ENCODE measurements around the gene TXNL4B.
A peak's percentile ranks its signal among the peaks of the same experiment; 100 is the strongest.
"Not testable (repeated sequence)": the region's sequence is repeated elsewhere in the genome, so short reads cannot be mapped to it uniquely, and the experiment has no call there.

The TXNL4B gene

GRCh38 chr16:72112452-72112792 lies 19.0 kb upstream of the TXNL4B start:
- DNase-seq (ENCODE audit: low read depth in 2 of 3, low spot score in 1 of 3) = no peak

- no peak for DNase-seq (ENCODE audit: low read depth in 2 of 3, low spot score in 1 of 3)
Measured at GRCh38 chr16:72111657-72112451, 18.4 kb upstream of the TXNL4B start.

- DNase-seq (ENCODE audit: low read depth in 2 of 3, low spot score in 1 of 3) = no peak
Measured at GRCh38 chr16:72110662-72111615, 17.5 kb upstream of the TXNL4B start.

DNA sequence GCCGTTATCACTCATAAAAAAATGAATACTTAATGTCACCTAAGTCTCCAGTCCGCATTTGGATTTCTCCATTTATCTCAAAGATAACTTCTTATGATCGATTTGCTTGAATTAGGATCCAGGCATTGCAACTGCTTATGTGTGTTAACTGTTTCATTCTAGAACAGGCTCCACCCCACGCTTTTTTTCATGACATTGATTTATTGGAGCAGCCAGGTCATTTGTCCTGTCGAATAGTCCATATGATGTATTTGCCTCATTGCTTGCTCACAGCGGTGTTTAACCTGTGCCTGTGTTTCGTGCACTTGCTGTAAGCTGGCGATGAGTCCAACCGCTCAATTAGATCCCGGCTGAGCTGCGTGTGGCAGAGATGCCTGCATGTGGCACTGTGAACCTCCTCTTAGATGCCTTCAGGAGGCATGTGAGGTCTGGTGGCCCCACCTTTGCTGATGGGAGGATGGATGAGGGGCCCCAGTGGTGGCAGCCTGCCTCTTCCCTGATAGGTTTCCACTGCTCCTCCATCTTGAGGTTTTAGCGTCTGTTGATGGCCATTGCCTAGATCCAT lies 16.6 kb upstream of the TXNL4B start:
- no peak for DNase-seq (ENCODE audit: low read depth in 2 of 3, low spot score in 1 of 3)

DNA sequence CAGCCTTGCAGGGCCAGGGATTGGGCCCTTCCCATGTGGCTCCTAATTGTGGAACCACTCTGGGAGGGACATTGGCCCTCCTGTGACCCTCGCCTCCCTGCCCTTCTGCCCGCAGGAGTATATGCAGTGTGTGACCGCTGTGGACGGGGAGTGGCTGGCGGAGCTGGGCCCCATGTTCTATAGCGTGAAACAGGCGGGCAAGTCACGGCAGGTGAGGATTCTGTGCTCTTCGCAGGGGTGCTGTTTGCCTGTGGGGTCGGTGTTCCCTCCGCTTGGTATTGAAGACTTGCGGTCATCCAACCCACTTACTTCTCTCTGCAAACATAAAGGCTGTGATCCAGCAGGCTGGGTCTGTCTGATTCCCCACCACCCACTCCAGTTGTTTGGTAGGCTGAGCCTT lies 15.9 kb upstream of the TXNL4B start:
- no peak for DNase-seq (ENCODE audit: low read depth in 2 of 3, low spot score in 1 of 3)

DNA sequence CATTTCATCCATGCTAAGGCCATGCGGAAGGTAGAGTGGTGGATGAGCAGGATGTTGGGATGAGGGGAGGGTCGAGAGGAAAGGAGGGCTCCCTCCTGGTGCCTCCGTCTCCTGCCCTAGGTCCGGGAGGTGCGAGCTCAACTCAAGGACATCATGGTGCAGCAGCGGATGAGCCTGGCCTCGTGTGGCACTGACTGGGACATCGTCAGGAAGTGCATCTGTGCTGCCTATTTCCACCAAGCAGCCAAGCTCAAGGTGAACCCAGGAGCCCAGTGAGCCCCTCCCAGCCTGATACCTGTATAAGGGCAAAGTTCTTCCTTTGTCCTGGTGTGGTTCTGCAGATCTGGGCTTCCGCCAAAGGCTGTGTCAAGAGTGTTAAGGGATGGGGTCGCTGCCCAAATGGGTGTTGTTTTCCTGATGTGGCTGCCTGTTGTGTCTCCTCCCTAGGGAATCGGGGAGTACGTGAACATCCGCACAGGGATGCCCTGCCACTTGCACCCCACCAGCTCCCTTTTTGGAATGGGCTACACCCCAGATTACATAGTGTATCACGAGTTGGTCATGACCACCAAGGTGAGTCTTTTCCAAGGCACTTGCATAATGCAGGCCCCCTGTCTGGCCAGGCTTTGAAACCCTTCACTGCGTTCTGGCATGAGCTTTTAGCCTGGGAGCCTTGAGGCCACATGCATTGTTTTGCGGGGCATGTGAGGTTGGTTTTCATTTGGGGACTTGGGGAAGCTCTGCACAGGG lies 15.1 kb upstream of the TXNL4B start:
- no peak for DNase-seq (ENCODE audit: low read depth in 2 of 3, low spot score in 1 of 3)

- DNase-seq (ENCODE audit: low read depth in 2 of 3, low spot score in 1 of 3) = no peak
Measured at GRCh38 chr16:72107371-72107770, 14.0 kb upstream of the TXNL4B start.

- no peak for DNase-seq (ENCODE audit: low read depth in 2 of 3, low spot score in 1 of 3)
Measured at GRCh38 chr16:72105978-72106377, 12.6 kb upstream of the TXNL4B start.

DNA sequence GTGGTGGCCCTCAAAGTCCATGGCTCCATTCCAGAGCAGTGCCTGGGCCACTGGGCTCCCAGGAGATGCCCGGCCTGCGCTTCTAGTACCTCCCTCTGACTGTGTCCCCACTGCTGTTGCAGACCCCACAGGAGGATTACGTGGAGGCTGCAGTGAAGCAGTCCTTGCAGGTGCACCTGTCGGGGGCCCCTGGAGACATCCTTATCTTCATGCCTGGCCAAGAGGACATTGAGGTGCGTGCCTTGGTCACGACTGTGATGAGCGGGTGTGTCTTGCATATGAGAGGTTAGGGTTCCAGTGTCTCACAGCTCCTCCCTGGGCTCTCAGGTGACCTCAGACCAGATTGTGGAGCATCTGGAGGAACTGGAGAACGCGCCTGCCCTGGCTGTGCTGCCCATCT lies 11.5 kb upstream of the TXNL4B start:
- no peak for DNase-seq (ENCODE audit: low read depth in 2 of 3, low spot score in 1 of 3)

DNA sequence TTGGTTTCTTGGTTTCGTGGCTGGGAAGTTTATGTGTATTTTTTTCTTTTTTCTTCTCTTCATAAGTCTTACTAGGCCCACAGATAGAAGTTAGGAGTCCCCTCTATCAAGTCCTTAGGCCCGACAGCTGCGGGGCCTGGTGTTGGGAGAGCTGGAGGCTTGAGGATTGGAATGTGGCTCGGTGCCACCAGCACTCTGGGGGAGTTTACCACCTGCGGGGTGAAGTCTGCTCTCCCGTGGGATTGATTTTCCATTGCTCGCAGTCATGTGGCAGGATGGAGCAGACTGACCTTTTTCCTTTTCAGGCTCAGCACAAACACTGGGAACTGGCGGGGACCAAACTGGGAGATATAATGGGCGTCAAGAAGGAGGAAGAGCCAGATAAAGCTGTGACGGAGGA lies 7.8 kb upstream of the TXNL4B start:
- DNase-seq (ENCODE audit: low read depth in 2 of 3, low spot score in 1 of 3) = no peak

- DNase-seq (ENCODE audit: low read depth in 2 of 3, low spot score in 1 of 3) = peak; percentile 20 to 45 (median 21)
Measured at GRCh38 chr16:72099377-72099818, 6.0 kb upstream of the TXNL4B start.

DNA sequence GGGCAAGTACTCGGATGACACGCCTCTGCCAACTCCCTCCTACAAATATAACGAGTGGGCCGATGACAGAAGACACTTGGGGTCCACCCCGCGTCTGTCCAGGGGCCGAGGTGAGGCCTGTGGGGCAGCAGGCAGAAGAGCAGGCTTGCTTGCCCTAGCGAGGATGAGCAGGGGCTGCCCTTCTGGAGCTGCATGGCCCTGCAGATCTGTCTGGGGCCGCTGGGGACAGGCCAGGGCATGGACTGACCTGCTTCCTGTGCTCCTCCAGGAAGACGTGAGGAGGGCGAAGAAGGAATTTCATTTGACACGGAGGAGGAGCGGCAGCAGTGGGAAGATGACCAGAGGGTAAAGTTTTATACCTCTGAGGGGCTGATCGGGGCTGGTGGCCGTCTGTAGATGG lies 5.5 kb upstream of the TXNL4B start:
- no peak for DNase-seq (ENCODE audit: low read depth in 2 of 3, low spot score in 1 of 3)

DNA sequence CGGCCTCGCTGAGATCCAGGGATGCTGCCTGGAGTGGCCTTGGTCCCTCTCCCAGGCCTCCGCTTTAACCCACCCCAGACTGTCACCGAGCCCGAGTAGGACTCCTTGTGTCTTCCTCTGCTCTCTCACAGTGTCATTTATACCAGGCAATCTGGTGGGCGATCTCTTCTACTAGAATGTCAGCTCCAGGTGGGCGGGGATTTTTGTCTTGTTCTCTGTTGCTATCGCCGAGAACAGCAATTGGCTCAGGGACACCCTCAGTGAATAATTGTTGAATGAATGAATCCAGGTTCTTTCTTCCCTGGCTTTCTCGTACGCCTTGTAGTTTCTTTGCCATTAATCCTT lies 818 bp upstream of the TXNL4B start:
- peak; percentile 12 to 19 (median 16) for DNase-seq (ENCODE audit: low read depth in 2 of 3, low spot score in 1 of 3)

- no peak for DNase-seq (ENCODE audit: low read depth in 2 of 3, low spot score in 1 of 3)
Measured at GRCh38 chr16:72092832-72093447, 480 bp downstream of the TXNL4B start.

DNA sequence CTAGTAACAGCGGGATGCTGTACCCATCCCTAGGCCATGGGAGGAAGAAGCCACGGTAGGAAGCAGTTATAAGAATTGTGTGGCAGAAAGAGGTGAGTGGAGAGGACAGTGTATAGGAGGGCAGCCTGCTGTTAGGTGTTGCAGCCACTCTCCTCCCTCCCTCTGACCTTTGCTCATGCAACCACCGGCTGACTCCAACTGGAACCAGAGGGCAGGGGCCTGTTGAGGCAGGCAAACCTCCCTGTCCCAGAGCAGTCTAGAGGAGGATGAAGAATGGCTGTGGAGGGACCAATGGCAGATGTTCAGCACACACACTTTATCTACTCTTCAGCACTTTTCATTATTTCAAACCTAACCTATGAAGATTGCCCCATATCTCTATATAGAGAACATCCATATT lies 2.2 kb downstream of the TXNL4B start:
- no peak for DNase-seq (ENCODE audit: low read depth in 2 of 3, low spot score in 1 of 3)

GRCh38 chr16:72085002-72085401 lies 8.4 kb downstream of the TXNL4B start:
- no peak for DNase-seq (ENCODE audit: low read depth in 2 of 3, low spot score in 1 of 3)

- no peak for DNase-seq (ENCODE audit: low read depth in 2 of 3, low spot score in 1 of 3)
Measured at GRCh38 chr16:72084445-72084844, 9.0 kb downstream of the TXNL4B start.

DNA sequence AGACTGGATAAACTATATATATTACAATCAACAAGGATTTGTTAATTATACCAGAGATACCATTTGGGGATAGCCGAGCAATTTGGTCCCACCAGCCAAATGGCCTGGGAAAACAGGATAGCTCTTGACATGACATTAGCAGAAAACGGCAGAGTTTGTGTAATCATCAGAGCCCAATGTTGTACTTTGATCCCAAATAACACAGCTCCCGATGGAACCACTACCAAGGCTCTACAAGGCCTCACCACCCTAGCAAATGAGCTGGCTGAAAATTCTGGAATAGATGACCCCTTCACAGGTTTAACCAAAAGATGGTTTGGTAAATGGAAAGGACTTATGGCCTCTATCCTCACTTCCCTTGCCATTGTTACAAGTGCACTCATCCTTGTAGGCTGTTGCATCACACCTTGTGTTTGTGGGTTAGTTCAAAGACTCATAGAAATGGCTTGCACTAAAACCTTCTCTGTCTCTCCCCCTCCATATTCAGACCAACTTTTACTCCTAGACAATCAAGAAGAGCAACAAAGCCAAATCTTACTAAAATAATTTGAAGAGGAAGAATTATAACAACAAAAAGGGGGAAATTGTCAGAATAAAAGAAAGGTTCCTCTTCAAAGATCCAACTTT lies 9.5 kb downstream of the TXNL4B start:
- DNase-seq (ENCODE audit: low read depth in 2 of 3, low spot score in 1 of 3) = no peak

DNA sequence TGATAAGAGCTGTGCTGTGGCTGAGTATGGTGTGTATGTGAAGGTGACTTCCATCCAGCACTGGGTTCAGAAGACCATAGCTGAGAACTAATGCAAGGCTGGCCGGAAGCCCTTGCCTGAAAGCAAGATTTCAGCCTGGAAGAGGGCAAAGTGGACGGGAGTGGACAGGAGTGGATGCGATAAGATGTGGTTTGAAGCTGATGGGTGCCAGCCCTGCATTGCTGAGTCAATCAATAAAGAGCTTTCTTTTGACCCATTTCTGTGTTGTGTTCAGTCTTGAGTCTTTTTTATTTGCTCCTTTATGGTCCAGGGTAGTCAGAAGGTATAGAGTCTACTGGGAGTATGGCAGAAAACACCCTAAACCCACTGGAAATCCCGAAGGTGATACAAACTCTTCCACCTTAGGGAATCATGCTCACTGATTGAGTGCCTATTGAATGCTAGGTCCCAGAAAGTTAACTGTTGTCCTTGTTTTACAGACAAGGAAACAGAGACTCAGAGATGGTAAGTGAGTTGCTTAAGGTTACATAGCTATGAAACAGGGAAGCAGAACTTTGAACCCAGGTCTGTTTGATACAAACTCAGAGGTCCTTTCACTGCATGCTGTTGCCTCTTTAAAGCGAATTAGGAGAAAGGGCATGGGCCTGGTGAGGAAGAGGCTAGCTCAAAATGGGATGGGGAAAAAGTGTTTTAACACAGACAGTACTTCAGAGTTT lies 16.3 kb downstream of the TXNL4B start:
- not testable (repeated sequence) for DNase-seq (ENCODE audit: low read depth in 2 of 3, low spot score in 1 of 3)

GRCh38 chr16:72075067-72075466 lies 18.4 kb downstream of the TXNL4B start:
- not testable (repeated sequence) for DNase-seq (ENCODE audit: low read depth in 2 of 3, low spot score in 1 of 3)

All from stimulated activated CD4-positive, alpha-beta T cell treated with anti-CD3 and anti-CD28 coated beads, Interleukin-12 subunit alpha, Interleukin-12 subunit beta, amount 100 ng/mL, for 48 hours (primary cell).